Right lobe of liver (tissue), 4 donors: ENCODE results near the gene TDRD3.

Experiments
- POLR2A ChIP-seq: fragments of 450-650 bp; IDR thresholded peaks from one replicate; pipeline ENCODE4 v1.6.1; 2017; ENCODE audit warnings: antibody characterized with exemption, mild to moderate bottlenecking
- TF ChIP-seq, protein P1 (sequence below), 4 donors: fragments of 200-600 bp in 3 of 4; fragments of 450-650 bp in 1 of 4; IDR thresholded peaks; one replicate each; pipeline versions ENCODE4 v1.5.1 to v1.8.0; 2016 to 2022; ENCODE audit warnings: antibody characterized with exemption in 4 of 4, mild to moderate bottlenecking in 2 of 4
- donor health status: DM: no; HTN: no; CAD: no.
- donor health status: DM: no; HTN: no; CAD: no.
- donor health status: DM: no; HTN: yes; CAD: no.

DNA sequence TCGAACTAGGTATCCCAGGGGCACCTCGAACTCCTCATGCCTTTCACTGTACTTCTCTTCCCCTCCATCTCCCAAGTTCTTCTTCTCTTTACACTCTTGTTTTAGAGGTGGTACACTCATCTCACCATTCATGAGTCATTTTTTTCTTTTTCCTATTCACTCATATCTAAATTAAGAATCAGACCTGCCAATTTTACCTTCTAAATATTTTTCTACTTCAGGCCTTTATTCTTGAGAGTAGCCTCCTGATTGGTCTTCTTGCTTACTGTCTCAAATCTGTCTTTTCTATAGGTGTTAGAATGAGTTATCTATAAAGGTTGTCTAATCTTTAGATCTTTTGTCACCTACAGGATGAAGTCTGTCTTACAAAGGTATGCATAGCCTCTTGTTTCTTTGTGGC, 20.7 kb downstream of the TDRD3 start:
- TF ChIP-seq, protein P1, sequence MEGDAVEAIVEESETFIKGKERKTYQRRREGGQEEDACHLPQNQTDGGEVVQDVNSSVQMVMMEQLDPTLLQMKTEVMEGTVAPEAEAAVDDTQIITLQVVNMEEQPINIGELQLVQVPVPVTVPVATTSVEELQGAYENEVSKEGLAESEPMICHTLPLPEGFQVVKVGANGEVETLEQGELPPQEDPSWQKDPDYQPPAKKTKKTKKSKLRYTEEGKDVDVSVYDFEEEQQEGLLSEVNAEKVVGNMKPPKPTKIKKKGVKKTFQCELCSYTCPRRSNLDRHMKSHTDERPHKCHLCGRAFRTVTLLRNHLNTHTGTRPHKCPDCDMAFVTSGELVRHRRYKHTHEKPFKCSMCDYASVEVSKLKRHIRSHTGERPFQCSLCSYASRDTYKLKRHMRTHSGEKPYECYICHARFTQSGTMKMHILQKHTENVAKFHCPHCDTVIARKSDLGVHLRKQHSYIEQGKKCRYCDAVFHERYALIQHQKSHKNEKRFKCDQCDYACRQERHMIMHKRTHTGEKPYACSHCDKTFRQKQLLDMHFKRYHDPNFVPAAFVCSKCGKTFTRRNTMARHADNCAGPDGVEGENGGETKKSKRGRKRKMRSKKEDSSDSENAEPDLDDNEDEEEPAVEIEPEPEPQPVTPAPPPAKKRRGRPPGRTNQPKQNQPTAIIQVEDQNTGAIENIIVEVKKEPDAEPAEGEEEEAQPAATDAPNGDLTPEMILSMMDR (IDR thresholded peaks at IDR 0.05): no peak
- no peak for TF ChIP-seq POLR2A
